HG03060 (cell line): ENCODE data around the gene NCOA4.
"Not testable (repeated sequence)": the region's sequence is repeated elsewhere in the genome, so short reads cannot be mapped to it uniquely, and the experiment has no call there.

ENCODE experiments used
- ATAC-seq: cut with Tn5 transposase; IDR thresholded peaks from one replicate; pipeline ENCODE4 v1.9.1; 2021; ENCODE audit warnings: low read depth, moderate number of reproducible peaks; ENCODE audit not compliant: unreplicated experiment

NCOA4 gene

GRCh38 chr10:46022978-46023702 is 7.3 kb downstream of the NCOA4 start:
- peak; percentile 62 for ATAC-seq

GRCh38 chr10:46020344-46020657 is 10.1 kb downstream of the NCOA4 start:
- ATAC-seq = no peak

GRCh38 chr10:46019569-46020343 is 10.7 kb downstream of the NCOA4 start:
- ATAC-seq = no peak

- ATAC-seq = no peak
These were observed 11.3 kb downstream of the NCOA4 start for GRCh38 chr10:46019177-46019528.

- no peak for ATAC-seq
These were observed 11.8 kb downstream of the NCOA4 start for GRCh38 chr10:46018453-46019176.

- ATAC-seq = no peak
These were observed 12.7 kb downstream of the NCOA4 start for GRCh38 chr10:46017733-46018132.

- no peak for ATAC-seq
These were observed 13.6 kb downstream of the NCOA4 start for GRCh38 chr10:46016811-46017210.

- ATAC-seq = no peak
These were observed 14.2 kb downstream of the NCOA4 start for GRCh38 chr10:46016190-46016589.

- ATAC-seq = no peak
These were observed 15.6 kb downstream of the NCOA4 start for GRCh38 chr10:46014683-46015405.

- no peak for ATAC-seq
These were observed 16.2 kb downstream of the NCOA4 start for GRCh38 chr10:46014206-46014605.

- no peak for ATAC-seq
These were observed 17.7 kb downstream of the NCOA4 start for GRCh38 chr10:46012746-46013145.

GRCh38 chr10:46006219-46006618 is 24.2 kb downstream of the NCOA4 start:
- ATAC-seq = no peak

GRCh38 chr10:46005383-46005782 is 25.0 kb downstream of the NCOA4 start:
- no peak for ATAC-seq

- ATAC-seq = no peak
These were observed 25.5 kb downstream of the NCOA4 start for GRCh38 chr10:46004963-46005362.

GRCh38 chr10:46002916-46003693 is 27.3 kb downstream of the NCOA4 start:
- ATAC-seq = no peak

GRCh38 chr10:46002189-46002687 is 28.2 kb downstream of the NCOA4 start:
- not testable (repeated sequence) for ATAC-seq

- no peak for ATAC-seq
These were observed 29.2 kb downstream of the NCOA4 start for GRCh38 chr10:46001187-46001756.

- no peak for ATAC-seq
These were observed 29.9 kb downstream of the NCOA4 start for GRCh38 chr10:46000538-46000937.

GRCh38 chr10:45999955-46000354 is 30.5 kb downstream of the NCOA4 start:
- ATAC-seq = not testable (repeated sequence)
